Measurements from ENCODE around the gene TGFA.
A peak's percentile ranks its signal among the peaks of the same experiment; 100 is the strongest.

Gene TGFA

GRCh38 chr2:70552501-70553333 lies 909 bp downstream of the TGFA start:
- DNase-seq = no peak

GRCh38 chr2:70551167-70551566 lies 2.5 kb downstream of the TGFA start:
- no peak for DNase-seq

- DNase-seq = no peak
These were observed 3.7 kb downstream of the TGFA start for GRCh38 chr2:70549962-70550361.

- DNase-seq = no peak
These were observed 4.4 kb downstream of the TGFA start for GRCh38 chr2:70549064-70549710.

GRCh38 chr2:70548233-70548632 lies 5.4 kb downstream of the TGFA start:
- no peak for DNase-seq

GRCh38 chr2:70546885-70547284 lies 6.7 kb downstream of the TGFA start:
- DNase-seq = no peak

- no peak for DNase-seq
These were observed 7.2 kb downstream of the TGFA start for GRCh38 chr2:70546376-70546775.

- DNase-seq = peak; percentile 88
These were observed 12.1 kb downstream of the TGFA start for GRCh38 chr2:70541481-70542020.

GRCh38 chr2:70537840-70538239 lies 15.8 kb downstream of the TGFA start:
- no peak for DNase-seq

GRCh38 chr2:70536517-70537055 lies 17.0 kb downstream of the TGFA start:
- DNase-seq = no peak

GRCh38 chr2:70535573-70535972 lies 18.1 kb downstream of the TGFA start:
- DNase-seq = no peak

GRCh38 chr2:70534183-70534836 lies 19.3 kb downstream of the TGFA start:
- no peak for DNase-seq

GRCh38 chr2:70532244-70532935 lies 21.2 kb downstream of the TGFA start:
- DNase-seq = no peak

- DNase-seq = no peak
These were observed 22.1 kb downstream of the TGFA start for GRCh38 chr2:70531419-70532086.

- no peak for DNase-seq
These were observed 24.0 kb downstream of the TGFA start for GRCh38 chr2:70529610-70530009.

- DNase-seq = no peak
These were observed 24.7 kb downstream of the TGFA start for GRCh38 chr2:70528929-70529328.

- DNase-seq = no peak
These were observed 25.4 kb downstream of the TGFA start for GRCh38 chr2:70528276-70528675.

GRCh38 chr2:70527447-70528080 lies 26.1 kb downstream of the TGFA start:
- no peak for DNase-seq

GRCh38 chr2:70526126-70526525 lies 27.5 kb downstream of the TGFA start:
- no peak for DNase-seq

- DNase-seq = no peak
These were observed 28.6 kb downstream of the TGFA start for GRCh38 chr2:70525032-70525431.

All from NCI-H1694 (cell line).